DLD1 (cell line): Measurements from ENCODE around the gene PRDX6.
"Not testable (repeated sequence)": the region's sequence is repeated elsewhere in the genome, so short reads cannot be mapped to it uniquely, and the experiment has no call there.

ENCODE experiments used
- in situ Hi-C: cut with HindIII; loops from 2 replicates; pipeline ENCODE4 v1.10.0; 2017; ENCODE audit warnings: low sequenced_read_pairs

PRDX6 gene

GRCh38 chr1:173477286-173478093, at the start of gene PRDX6:
PRDX6 (plus strand) TSS chr1:173477335; CDS start chr1:173477398, 63 bp downstream.
- in situ Hi-C loops, result no loop called here

- in situ Hi-C loops, result no loop called here
Observed at GRCh38 chr1:173429471-173430402, 47.4 kb upstream of the PRDX6 start.

GRCh38 chr1:173430677-173431303, 46.3 kb upstream of the PRDX6 start:
- in situ Hi-C loops, result no loop called here

GRCh38 chr1:173431304-173432045, 45.7 kb upstream of the PRDX6 start:
- in situ Hi-C loops, result no loop called here

GRCh38 chr1:173432331-173432730, 44.8 kb upstream of the PRDX6 start:
- in situ Hi-C loops, result no loop called here

- in situ Hi-C loops, result no loop called here
Observed at GRCh38 chr1:173433751-173434326, 43.3 kb upstream of the PRDX6 start.

GRCh38 chr1:173436841-173437428, 40.2 kb upstream of the PRDX6 start:
- in situ Hi-C loops, result no loop called here

GRCh38 chr1:173438675-173439074, 38.5 kb upstream of the PRDX6 start:
- in situ Hi-C loops, result no loop called here

- in situ Hi-C loops, result no loop called here
Observed at GRCh38 chr1:173440430-173440829, 36.7 kb upstream of the PRDX6 start.

GRCh38 chr1:173444757-173445156, 32.4 kb upstream of the PRDX6 start:
- in situ Hi-C loops, result no loop called here

- in situ Hi-C loops, result no loop called here
Observed at GRCh38 chr1:173445164-173445563, 32.0 kb upstream of the PRDX6 start.

- in situ Hi-C loops, result no loop called here
Observed at GRCh38 chr1:173445656-173446055, 31.5 kb upstream of the PRDX6 start.

GRCh38 chr1:173447224-173447623, 29.9 kb upstream of the PRDX6 start:
- in situ Hi-C loops, result no loop called here

- in situ Hi-C loops, result no loop called here
Observed at GRCh38 chr1:173448945-173449344, 28.2 kb upstream of the PRDX6 start.

- in situ Hi-C loops, result no loop called here
Observed at GRCh38 chr1:173451981-173452380, 25.2 kb upstream of the PRDX6 start.

- in situ Hi-C loops, result no loop called here
Observed at GRCh38 chr1:173453982-173454381, 23.2 kb upstream of the PRDX6 start.

GRCh38 chr1:173454966-173455524, 22.1 kb upstream of the PRDX6 start:
- in situ Hi-C loops, result no loop called here

- in situ Hi-C loops, result no loop called here
Observed at GRCh38 chr1:173459885-173460284, 17.2 kb upstream of the PRDX6 start.

GRCh38 chr1:173462666-173463065, 14.5 kb upstream of the PRDX6 start:
- in situ Hi-C loops, result not testable (repeated sequence)

GRCh38 chr1:173464185-173464584, 12.9 kb upstream of the PRDX6 start:
- in situ Hi-C loops, result not testable (repeated sequence)
